HEK293T (cell line): ENCODE measurements around the gene TMEM161B.

Experiments
- BHLHE40 ChIP-seq: fragments of 450-650 bp; IDR thresholded peaks from 2 replicates; pipeline ENCODE4 v1.6.1; 2016; ENCODE audit warnings: mild to moderate bottlenecking, moderate library complexity, borderline replicate concordance
- ELF4 ChIP-seq: fragments of 450-650 bp; IDR thresholded peaks from 2 replicates; pipeline ENCODE4 v1.6.1; 2017; ENCODE audit warnings: antibody characterized with exemption
- FOXA1 ChIP-seq: fragments of 450-650 bp; IDR thresholded peaks from 2 replicates; pipeline ENCODE4 v1.6.1; 2016; ENCODE audit warnings: mild to moderate bottlenecking
- FOXK2 ChIP-seq: fragments of 450-650 bp; IDR thresholded peaks from 2 replicates; pipeline ENCODE4 v1.6.1; 2016; ENCODE audit warnings: mild to moderate bottlenecking
- HDGF ChIP-seq: fragments of 450-650 bp; IDR thresholded peaks from 2 replicates; pipeline ENCODE4 v1.6.1; 2017; ENCODE audit warnings: antibody characterized with exemption, borderline replicate concordance
- LEF1 ChIP-seq: fragments of 450-650 bp; IDR thresholded peaks from 2 replicates; pipeline ENCODE4 v1.6.1; 2017; ENCODE audit warnings: mild to moderate bottlenecking, borderline replicate concordance
- SP1 ChIP-seq: fragments of 450-650 bp; IDR thresholded peaks from 2 replicates; pipeline ENCODE4 v1.6.1; 2017
- SUZ12 ChIP-seq: fragments of 450-650 bp; IDR thresholded peaks from 2 replicates; pipeline ENCODE4 v1.6.1; 2016; ENCODE audit warnings: mild to moderate bottlenecking
- TARDBP ChIP-seq: fragments of 450-650 bp; IDR thresholded peaks from 2 replicates; pipeline ENCODE4 v1.6.1; 2016
- ZNF384 ChIP-seq: fragments of 450-650 bp; IDR thresholded peaks from 2 replicates; pipeline ENCODE4 v1.6.1; 2016
- TF ChIP-seq, protein P1 (sequence below): fragments of 450-650 bp; IDR thresholded peaks from 2 replicates; pipeline ENCODE4 v1.6.1; 2016

DNA sequence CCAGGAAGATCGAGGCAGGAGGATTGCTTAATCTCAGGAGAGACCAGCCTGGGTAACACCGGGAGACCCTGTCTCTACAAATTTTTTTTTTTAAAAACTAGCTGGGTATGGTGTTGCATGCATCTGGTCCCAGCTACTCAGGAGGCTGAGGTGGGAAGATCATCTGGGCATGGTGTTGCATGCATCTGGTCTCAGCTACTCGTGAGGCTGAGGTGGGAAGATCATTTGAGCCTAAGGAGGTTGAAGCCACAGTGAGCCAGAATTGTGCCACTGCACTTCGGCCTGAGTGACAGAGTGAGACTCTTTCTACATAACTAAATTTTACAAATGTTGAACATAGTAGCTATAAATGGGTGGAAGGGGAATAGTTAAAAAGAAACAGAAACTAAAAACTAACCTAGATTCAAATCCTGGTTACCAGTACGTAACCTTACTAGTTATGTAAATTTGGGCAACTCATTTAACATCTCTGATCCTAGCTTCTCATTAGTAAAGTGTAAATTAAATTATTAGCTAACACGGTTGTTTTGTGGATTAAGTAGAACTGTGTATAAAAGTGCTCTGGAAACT lies 41.7 kb downstream of the TMEM161B start:
- no peak for TF ChIP-seq TARDBP
- TF ChIP-seq, protein P1, sequence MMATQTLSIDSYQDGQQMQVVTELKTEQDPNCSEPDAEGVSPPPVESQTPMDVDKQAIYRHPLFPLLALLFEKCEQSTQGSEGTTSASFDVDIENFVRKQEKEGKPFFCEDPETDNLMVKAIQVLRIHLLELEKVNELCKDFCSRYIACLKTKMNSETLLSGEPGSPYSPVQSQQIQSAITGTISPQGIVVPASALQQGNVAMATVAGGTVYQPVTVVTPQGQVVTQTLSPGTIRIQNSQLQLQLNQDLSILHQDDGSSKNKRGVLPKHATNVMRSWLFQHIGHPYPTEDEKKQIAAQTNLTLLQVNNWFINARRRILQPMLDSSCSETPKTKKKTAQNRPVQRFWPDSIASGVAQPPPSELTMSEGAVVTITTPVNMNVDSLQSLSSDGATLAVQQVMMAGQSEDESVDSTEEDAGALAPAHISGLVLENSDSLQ, result no peak
- no peak for TF ChIP-seq FOXK2
- TF ChIP-seq HDGF, result no peak
- TF ChIP-seq ELF4, result no peak
- no peak for TF ChIP-seq SP1
- TF ChIP-seq LEF1, result no peak
- no peak for TF ChIP-seq ZNF384
- no peak for TF ChIP-seq SUZ12
- TF ChIP-seq BHLHE40, result no peak
- TF ChIP-seq FOXA1, result no peak
